ENCODE data around the gene PAGE3. TPM values are rescaled to one million over a fixed set of nuclear protein-coding genes. Genes with fewer than 3 reads are reported as not detected.

Gene PAGE3
- not detected in 2 replicates for total RNA-seq

DNA sequence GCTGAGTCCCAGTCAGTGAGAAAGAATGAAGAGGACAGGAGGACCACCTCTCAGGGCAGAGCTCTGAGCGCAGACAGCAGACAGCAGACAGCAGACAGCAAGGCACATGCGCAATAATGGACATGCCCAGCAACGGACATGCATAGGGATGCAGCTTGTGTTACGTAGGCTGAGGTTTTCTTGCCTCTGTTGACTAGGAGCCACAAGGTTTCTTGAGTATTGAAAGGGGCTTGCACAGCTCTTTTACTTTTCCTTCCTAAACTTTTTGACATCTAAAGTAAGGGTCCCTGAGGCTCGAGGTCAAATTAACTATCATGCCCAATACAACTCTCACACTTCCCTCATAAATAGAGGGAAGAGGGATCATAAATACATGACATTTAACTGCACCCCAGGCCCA is at the start of gene PAGE3:
TSS of gene PAGE3 (minus strand) at position 101 of the 400 bp plus-strand sequence. CDS start 1,013 bp downstream, outside the sequence.

GRCh38 chrX:55220119-55220794 is 44.5 kb downstream of the PAGE3 start, which contains the start of gene PAGE5:
Gene PAGE5 (plus strand): TSS chrX:55220346. CDS start chrX:55221383, 1,037 bp downstream.

Other genes starting within 250 kb of the PAGE3 start
- gene ALAS2, start 233.9 kb downstream of the PAGE3 start, total RNA-seq: not detected in 2 replicates
- gene PAGE2B, start 189.9 kb downstream of the PAGE3 start, total RNA-seq: not detected in 2 replicates
- not detected in 2 replicates for gene PAGE2, start 175.9 kb downstream of the PAGE3 start, total RNA-seq
- gene PAGE5, start 44.6 kb downstream of the PAGE3 start, total RNA-seq: not detected in 2 replicates
- gene MAGEH1, start 187.2 kb upstream of the PAGE3 start, total RNA-seq: 26.6 and 27.8 TPM in 2 replicates
- gene USP51, start 224.9 kb upstream of the PAGE3 start, total RNA-seq: 3.4 and 3.6 TPM in 2 replicates